GM06990 (cell line): ENCODE results near the gene MRPL48.

Experiments
- DNase-seq: peaks from one replicate; pipeline ENCODE4 v3.0.0-alpha.2; 2011; ENCODE audit not compliant: insufficient read length; ENCODE audit errors: extremely low read depth
- H3K27me3 ChIP-seq: replicated peaks from 2 replicates; pipeline ENCODE4 v1.6.0; 2011; ENCODE audit warnings: low read length; ENCODE audit not compliant: control insufficient read depth, insufficient read depth
- H3K36me3 ChIP-seq: 2 replicates; pipeline ENCODE4 v1.5.1; 2011; ENCODE audit warnings: low read length; ENCODE audit not compliant: control insufficient read depth, insufficient read depth
- H3K4me3 ChIP-seq: replicated peaks from 2 replicates; pipeline ENCODE4 v1.5.1; 2011; ENCODE audit warnings: low read depth, mild to moderate bottlenecking, control low read depth, low read length
- CTCF ChIP-seq: IDR thresholded peaks from 2 replicates; pipeline ENCODE4 v1.5.1; 2011; ENCODE audit warnings: low read length, control low read depth, mild to moderate bottlenecking, inconsistent platforms; ENCODE audit not compliant: insufficient read depth, poor library complexity, severe bottlenecking

MRPL48 gene

GRCh38 chr11:73889019-73889418, 101.3 kb downstream of the MRPL48 start:
- H3K36me3 ChIP-seq, result peaks cover 4% of the 10 kb centered on the region
- no peak overlapping the region for H3K4me3 ChIP-seq
- H3K27me3 ChIP-seq, result no peaks in the 10 kb centered on the region
- DNase-seq, result no peak
- TF ChIP-seq CTCF, result no peak

- no peak overlapping the region for H3K4me3 ChIP-seq
- DNase-seq, result no peak
- no peaks in the 10 kb centered on the region for H3K27me3 ChIP-seq
- H3K36me3 ChIP-seq, result peaks cover 2% of the 10 kb centered on the region; the same call in 1 of the 2 replicates
- no peak for TF ChIP-seq CTCF
These were observed 101.9 kb downstream of the MRPL48 start for GRCh38 chr11:73889536-73889935.

- DNase-seq, result no peak
- TF ChIP-seq CTCF, result no peak
- no peaks in the 10 kb centered on the region for H3K27me3 ChIP-seq
- H3K36me3 ChIP-seq, result peaks cover 2% of the 10 kb centered on the region; the same call in 1 of the 2 replicates
- H3K4me3 ChIP-seq, result no peak overlapping the region
These were observed 105.4 kb downstream of the MRPL48 start for GRCh38 chr11:73893041-73893440.

- H3K36me3 ChIP-seq, result peaks cover 7% of the 10 kb centered on the region
- no peak for TF ChIP-seq CTCF
- no peak for DNase-seq
- no peaks in the 10 kb centered on the region for H3K27me3 ChIP-seq
- no peak overlapping the region for H3K4me3 ChIP-seq
These were observed 107.2 kb downstream of the MRPL48 start for GRCh38 chr11:73894725-73895335.

GRCh38 chr11:73902303-73902702, 114.6 kb downstream of the MRPL48 start:
- DNase-seq, result no peak
- peaks cover 7% of the 10 kb centered on the region for H3K36me3 ChIP-seq
- no peaks in the 10 kb centered on the region for H3K27me3 ChIP-seq
- H3K4me3 ChIP-seq, result no peak overlapping the region
- TF ChIP-seq CTCF, result no peak

- H3K27me3 ChIP-seq, result no peaks in the 10 kb centered on the region
- H3K36me3 ChIP-seq, result peaks cover 2% of the 10 kb centered on the region
- no peak overlapping the region for H3K4me3 ChIP-seq
- no peak for DNase-seq
- TF ChIP-seq CTCF, result no peak
These were observed 119.5 kb downstream of the MRPL48 start for GRCh38 chr11:73907191-73907590.
